SHP77 treated with DMSO at 0.1 percent for 48 hours (cell line): ENCODE results near the gene NOXO1.

ENCODE experiments used
- DNase-seq: peaks from one replicate; lab custom pipeline; 2025; lab: John Stamatoyannopoulos, UW

NOXO1 gene

DNA sequence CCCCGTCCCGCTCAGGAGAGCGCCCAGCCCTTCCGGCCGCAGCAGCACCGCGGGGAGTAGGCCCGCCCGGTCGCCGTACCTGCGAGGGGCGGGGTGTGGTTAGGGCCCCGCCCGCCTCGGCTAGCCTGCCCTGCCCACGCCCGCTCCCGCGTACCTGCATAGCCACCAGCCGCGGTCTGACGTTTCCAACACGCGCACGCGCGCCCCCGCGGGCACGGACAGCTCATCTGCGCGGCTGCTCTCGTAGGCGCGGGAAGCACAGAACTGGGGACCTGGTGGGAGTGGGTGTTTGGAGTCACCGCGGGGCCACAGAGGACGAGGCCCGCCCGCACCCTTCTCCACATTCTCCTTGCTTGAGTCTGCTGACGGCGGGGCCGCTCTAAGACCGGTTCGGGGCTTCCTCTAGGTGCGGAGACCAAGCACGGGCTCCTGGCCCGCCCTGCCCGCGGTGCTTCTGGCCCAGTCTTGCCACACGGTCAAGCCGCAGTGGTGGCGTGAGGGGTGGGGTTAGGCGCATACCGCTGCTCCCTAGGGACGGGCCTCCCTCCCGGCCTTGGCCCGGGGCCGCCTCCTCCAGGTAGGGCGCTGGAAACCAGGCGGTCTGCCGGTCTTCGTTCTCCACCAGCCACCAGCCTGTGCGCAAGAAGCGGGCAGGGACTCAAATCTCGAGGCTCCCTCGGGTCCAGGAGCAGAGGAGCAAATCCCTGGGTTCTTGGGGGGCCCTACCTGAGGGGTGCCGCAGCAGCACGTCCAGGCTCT lies 1.8 kb downstream of the NOXO1 start:
- DNase-seq: no peak

DNA sequence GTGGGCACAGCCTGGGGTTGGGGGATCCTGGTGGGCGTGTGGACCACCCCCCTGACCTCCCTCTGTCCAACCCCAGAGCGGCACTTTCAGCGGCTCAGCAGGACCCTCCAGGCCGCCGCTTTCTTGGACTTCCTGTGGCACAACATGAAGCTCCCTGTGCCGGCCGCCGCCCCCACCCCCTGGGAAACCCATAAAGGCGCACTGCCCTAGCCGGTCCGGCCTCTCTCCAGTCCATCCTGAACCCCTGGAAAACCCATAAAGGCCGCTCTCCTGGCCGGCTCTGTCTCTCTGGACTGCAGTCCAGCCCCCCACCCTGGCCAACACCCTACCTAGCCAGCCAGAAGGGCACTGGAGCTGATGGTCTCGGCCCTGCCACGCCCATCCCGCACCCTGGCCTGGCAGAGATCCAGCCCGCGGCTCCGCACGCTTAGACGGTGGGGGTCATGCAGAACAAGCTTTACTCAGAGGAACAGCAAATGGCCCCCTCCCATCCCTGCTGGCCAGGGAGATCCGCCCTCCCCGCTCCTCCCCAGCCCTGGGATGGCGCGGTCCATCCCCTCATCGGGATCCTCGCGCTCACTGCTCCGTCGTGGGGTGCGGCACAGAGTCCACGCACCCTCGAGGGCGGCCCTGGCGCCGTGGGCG lies 2.7 kb downstream of the NOXO1 start:
- no peak for DNase-seq

DNA sequence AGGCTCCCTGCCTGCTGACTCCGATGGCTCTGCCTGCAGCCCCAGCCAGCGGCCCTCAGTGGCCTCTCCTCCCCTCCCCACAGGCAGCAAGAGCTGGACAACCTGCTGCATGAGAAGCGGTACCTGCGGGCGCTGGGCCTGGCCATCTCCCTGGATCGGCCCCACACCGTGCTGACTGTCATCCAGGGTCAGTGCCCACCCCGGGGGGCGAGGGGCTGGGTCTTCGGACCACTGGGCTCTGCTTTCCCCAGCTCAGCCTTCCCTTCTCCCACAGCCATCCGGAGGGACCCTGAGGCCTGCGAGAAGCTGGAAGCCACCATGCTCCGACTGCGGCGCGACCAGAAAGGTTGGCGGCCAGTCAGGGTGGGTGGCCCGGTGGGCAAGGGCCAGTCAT lies 3.4 kb downstream of the NOXO1 start:
- DNase-seq: no peak

DNA sequence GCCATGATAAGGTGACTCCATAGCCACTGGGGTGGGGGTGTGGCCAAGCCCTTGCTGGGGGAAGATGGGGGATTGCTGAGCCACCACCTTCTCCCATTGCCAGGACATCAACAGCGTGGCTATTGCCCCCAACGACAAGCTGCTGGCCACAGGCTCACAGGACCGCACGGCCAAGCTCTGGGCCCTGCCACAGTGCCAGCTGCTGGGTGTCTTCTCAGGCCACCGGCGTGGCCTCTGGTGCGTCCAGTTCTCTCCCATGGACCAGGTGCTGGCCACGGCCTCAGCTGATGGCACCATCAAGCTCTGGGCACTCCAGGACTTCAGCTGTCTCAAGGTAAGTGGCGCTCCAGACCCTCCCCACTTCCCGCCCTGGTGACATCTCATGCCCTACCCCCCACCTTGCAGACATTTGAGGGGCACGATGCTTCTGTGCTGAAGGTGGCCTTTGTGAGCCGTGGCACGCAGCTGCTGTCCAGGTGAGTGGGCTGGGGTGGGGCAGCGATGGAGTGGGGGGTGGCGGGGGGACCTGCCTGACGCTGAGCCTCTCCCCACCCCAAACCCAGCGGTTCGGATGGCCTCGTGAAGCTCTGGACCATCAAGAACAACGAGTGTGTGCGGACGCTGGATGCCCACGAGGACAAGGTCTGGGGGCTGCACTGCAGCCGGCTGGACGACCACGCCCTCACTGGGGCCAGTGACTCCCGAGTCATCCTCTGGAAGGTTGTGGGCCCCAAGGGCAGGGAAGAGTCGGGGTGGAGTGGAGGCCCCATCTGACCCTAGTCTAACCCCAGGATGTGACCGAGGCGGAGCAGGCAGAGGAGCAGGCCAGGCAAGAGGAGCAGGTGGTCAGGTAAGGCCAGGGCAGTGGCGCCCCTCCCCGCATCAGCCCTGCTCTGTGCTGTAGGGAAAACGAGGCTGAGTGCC lies 4.1 kb downstream of the NOXO1 start:
- DNase-seq: no peak

DNA sequence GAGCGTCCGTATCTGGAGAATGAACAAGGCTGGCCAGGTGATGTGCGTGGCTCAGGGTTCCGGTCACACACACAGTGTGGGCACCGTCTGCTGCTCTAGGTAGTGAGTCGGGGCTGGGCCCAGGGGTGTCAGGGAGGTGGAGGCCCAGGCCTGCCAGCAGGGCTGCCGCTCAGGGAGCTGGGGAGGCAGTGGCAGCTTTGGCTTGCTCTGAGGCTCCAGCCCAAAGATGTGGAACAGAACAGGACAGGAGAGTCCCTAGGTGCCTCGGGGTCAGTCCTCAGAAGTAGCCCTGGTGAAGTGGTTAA lies 5.1 kb downstream of the NOXO1 start:
- no peak for DNase-seq

DNA sequence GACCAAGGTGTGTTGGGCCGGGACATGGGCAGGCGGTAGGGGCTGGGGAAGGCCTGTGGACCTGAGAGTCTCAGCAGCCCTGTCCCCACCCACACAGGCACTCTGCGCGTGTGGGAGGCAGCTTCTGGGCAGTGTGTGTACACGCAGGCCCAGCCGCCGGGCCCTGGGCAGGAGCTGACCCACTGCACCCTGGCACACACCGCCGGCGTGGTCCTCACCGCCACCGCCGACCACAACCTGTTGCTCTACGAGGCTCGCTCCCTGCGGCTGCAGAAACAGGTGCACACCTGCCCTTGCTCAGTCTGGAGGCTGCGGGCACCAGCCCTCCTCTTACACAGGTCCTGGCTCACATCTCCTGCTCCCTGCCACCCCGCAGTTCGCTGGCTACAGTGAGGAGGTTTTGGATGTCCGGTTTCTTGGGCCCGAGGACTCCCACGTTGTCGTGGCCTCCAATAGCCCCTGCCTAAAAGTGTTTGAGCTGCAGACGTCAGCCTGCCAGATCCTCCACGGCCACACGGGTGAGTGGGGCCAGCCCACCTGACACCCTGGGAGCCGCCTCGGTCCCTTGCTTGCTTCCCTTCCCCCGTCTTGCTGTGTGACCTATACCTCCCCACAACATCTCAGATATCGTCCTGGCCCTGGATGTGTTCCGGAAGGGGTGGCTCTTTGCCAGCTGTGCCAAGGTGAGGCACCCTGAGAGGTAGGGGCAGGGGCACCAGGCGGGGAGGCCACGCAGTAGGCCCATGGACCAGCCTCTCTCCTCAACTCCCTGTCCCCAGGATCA lies 5.6 kb downstream of the NOXO1 start:
- no peak for DNase-seq

DNA sequence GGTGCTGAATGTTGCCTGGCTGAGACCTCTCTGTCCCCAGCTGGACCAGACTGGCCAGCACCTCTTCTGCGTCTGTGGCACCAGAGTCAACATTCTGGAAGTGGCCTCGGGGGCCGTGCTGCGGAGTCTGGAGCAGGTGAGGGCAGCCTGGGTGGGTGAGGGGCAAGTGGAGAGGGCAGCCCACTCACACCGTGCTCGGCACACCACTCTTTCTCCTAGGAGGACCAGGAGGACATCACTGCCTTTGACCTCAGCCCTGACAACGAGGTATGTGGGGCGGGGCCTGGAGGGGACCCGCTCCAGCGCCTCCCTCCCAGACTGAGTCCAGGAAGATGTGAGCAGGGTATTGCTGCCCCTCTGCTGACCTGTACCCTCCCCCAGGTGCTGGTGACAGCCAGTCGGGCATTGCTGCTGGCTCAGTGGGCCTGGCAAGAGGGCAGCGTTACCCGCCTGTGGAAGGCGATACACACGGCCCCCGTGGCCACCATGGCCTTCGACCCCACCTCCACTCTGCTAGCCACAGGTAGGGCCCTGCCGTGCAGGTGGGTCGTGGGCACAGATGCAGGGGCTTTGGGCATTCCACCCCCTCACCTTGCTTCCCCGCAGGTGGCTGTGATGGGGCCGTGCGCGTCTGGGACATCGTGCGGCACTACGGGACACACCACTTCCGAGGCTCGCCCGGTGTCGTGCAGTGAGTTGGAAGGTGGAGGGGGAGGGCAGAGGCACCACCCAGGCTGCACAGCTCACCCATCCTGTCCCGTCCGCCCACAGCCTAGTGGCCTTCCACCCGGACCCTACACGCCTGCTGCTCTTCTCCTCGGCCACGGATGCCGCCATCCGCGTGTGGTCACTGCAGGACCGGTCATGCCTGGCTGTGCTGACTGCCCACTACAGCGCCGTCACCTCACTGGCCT lies 6.9 kb downstream of the NOXO1 start:
- DNase-seq: no peak

DNA sequence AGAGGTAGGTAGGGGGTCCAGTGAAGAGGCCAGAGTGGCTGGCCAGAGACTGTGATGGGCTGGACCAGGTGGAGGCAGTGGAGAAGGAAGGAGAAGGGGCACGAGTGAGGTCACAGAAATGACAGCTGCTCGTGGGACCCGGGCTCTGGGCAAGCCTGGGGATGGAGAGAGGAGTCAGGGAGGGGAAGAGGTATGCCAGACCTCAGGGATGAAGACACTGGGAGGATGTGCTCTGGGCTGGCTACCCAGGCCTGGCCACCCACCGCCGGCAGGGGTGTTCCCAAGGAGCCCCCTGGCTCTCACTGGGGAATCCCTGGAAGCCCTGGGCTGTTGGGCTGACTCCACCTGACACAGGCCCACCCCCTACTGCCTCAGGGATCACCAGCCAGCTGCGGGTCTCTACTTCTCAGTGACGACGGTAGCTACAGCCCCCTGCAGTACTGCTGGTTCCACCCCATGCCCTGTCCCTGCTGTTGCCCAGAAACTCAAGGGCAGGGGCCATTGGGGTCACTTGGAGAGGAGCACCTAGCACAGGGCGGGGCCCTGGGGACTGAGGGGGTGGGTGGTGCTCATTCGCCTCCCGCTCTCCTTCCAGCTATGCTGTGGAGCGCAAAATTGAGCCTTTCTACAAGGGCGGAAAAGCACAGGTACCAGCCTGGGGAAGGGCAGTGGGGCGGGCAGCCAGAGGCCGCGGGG lies 7.7 kb downstream of the NOXO1 start:
- DNase-seq: no peak

DNA sequence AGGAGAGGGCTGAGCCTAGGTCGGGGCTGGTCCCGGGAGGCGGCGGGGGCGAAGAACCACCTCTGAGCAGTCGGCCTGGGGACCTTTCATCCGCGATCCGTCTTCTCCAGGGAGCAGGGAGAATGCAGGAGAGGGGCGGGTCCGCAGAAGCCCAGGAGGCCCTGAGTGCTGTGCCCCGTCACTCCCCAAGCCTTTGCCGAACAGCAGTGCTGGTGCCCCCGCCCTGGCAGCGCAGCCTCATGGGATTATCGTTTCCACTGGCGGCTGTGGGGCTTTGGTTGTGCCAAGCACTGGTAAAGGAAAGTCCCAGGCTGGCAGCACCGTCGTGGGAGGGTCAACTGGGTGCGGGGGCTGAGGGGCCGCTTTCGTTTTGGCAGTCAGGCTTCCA lies 8.8 kb downstream of the NOXO1 start:
- no peak for DNase-seq

DNA sequence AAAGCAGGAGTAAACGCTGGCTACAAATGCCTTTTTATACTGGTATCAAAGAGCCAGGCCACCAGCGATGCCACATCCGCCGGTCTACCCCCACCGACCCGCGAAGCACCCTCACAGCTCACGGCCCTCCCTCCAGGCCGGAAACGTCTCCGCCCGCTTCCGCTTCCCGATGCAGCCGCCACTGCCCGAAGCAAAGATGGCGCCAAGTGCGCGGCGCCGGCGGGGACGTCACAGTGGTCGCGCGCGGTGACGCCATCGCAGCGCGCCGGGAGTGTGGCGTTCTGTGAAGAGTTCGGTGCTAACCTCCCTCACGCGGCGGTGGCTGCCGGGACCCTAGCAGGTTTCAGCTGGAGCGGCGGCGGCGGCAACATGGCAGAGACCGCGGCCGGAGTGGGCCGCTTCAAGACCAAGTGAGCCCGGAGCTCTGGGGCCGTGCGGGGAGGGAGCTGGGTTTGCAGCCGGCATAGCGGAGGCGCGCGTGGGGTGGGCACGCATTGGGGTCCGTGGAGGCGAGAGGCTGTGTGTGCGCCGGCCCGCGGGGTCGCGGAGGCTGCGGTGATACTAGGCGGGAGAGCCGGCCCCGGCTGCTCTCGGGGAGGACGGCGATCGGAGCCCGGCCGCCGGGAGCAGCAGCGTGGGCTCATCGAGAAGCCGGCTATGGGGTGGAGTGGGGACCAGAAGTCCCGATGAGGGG lies 9.3 kb downstream of the NOXO1 start, which contains the start of gene TBL3:
TSS of gene TBL3 (plus strand) at position 258 of the 694 bp plus-strand sequence. CDS start at position 370, 112 bp downstream.
- peak; percentile 60 for DNase-seq

DNA sequence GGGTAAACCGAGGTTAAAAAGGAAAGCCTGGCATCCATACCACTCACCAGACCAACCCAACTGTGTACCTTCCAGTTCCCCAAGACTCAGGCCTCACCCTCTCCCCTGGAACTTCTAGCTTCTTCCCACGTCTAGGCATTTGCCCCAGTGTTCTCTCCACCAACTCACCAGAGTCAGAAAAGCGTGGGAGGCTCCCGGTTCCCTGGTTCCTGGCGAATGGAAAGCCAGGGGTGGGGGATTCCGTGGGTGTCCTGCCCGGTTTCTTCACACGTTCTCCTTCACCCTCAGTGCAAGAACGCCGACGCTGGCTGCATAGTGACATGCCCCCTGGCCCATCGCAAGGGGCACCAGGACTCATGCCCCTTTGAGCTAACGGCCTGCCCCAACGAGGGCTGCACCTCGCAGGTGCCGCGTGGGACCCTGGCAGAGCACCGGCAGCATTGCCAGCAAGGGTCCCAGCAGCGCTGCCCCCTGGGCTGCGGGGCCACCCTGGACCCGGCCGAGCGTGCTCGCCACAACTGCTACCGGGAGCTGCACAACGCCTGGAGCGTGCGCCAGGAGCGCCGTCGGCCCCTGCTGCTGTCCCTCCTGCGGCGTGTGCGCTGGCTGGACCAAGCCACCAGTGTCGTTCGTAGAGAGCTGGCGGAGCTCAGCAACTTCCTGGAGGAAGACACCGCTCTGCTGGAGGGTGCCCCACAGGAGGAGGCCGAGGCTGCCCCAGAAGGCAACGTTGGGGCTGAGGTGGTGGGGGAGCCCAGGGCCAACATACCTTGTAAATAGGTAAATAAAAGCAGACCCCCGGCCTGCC lies 12.9 kb downstream of the NOXO1 start:
- DNase-seq: no peak

DNA sequence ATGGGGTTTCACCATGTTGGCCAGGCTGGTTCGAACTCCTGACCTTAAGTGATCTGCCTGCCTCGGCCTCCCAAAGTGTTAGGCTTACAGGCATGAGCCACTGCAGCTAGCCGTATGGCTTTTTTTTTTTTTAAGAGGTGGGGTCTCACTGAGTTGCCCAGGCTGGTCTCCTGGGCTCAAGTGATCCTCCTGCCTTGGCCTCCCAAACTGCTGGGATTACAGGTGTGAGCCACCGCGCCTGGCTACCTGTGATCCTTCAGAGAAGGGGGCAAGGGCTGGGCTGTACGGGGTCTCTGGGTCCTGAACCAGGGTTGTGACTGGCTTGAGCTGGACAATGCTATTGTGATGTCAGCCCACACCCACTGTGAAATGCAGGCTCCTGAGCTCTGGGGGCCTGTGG lies 14.8 kb downstream of the NOXO1 start, which contains the start of gene RNF151:
TSS of gene RNF151 (plus strand) at position 397 of the 400 bp plus-strand sequence. CDS start 26 bp downstream, outside the sequence.
- DNase-seq: no peak

DNA sequence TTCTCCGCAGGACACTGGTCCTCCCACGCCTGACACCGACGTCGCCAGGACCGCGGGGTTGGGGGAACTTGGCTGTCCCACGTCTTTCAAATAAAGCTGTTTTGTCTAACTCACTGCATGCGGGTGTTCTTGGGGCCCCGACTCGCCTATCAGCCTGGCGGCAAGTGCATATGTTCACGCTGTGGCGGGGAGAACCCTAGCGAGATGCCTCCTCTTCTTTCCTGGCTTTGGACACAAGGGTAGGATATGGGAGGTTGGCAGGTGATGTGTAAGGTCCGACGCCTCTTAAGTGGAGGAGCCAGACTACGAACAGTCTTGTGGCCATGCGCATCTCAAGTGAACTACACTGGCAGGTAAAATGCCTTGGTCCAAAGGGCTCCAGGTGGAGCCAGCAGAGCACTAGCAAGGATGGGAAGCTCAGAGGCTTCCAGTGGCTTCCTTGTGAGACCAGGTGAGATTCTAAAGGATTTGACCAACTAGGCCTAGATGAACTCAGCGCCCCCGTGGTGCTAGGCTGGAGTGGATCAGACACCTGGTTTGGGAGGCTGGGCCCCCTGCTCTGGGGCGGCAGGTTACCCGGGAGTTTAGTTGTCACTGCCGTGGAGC lies 15.8 kb downstream of the NOXO1 start:
- no peak for DNase-seq

DNA sequence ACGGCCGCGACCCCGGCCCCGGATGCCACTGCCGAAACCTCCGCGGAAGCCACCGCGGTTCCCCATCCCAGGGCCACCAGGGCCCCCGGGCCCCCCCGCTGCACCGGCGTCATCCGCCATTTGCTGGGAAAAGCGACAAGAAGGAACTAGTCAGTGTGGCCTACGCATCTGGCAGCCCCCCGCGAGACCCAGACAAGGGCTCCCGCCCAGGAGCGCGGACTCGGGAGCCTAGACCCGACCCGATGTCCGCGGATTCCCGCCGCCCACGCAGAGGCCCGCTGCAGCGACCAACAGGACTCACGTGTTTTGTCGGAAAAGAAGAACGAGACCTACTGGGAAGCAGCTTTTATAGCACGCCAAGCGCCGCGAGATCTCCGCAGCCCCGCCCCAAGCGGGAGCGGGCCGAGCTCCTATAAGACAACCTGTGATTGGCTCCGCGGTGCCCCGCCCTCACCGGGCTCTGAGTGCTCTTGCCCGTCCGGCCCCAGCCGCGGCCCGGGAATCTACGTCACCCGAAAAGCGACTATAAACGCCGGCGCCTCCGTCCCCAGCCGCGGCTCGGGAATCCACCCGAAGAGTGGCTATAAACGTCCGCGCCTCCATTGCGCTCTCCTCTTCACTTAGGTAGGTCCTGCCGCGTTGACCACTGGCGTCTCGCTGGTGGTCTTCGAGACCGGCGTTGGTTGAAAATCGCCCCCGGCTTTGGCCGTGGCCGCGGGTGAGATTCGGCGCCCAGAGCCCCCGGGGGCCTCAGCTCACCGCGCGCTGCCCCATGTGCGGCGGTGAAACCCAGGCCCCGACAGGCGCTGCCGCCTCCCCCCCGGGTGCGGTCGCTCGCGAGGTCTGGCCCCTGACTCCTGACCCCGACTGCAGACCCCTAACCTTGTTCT lies 16.5 kb downstream of the NOXO1 start, which contains the start of gene RPS2:
TSS of gene RPS2 (minus strand) at position 321 of the 890 bp plus-strand sequence. CDS start at position 120, 201 bp downstream.
- peak; percentile 95 for DNase-seq

DNA sequence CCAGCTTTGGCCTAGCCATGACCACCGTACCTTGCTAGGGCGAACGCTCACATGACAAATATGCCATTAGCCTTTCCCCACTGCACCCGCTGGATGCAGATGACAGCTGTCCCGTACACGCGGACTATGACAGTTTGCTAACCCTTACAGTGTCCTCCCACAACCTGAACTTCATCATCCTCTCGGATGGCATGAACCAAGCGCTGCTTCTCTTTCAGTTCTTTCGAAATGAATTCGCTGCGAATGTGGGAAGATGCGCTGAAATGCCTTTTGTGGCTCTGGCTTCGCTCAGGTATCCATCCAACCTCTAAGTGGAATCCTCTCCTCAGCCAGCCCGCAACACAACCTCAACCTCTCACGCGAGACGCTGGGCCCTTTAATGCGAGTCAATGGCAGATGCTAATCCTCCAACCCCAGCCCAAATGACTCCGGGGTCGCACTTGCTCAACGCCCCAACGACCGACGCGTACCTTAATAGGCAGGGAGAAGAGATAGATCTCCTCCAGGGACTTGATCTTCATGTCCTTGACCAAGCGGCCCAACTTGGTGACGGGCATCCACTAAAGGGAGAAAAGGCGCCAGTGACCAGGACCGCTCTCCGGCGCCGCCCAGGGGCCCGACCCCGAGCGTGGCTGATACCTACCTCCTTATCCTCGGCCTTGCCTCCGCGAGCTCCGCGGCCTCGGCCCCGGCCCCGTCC lies 17.3 kb downstream of the NOXO1 start:
- no peak for DNase-seq
